ENCODE data around the gene RAB27B.

Gene RAB27B

DNA sequence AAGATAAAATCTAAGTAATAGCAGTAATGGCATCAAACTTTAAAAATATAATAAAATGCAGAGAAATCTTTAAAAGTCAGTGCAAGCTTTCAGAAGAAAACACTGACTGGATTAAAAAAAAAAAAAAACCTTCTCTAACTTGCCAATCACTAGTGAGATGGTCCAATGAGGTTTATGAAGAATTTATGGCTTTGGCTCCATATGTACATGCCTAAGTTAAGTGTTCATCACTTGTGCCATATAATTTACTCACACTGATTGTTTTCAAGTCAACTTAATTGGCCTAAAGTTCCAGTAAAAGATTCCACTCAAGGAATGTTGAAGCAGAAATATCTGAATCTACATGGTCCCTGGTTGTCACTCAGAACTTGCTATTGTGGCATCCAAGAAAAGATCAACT is 40.7 kb upstream of the RAB27B start:
- H3K27me3 ChIP-seq (ENCODE audit: insufficient read depth, low read length) = no peaks in the 10 kb centered on the region
- no peaks in the 10 kb centered on the region for H3F3A ChIP-seq (ENCODE audit: insufficient read depth, low read length)
- no peaks in the 10 kb centered on the region for H3K9me2 ChIP-seq (ENCODE audit: low read depth, low read length)
- no peak for TF ChIP-seq EZH2 (IDR thresholded peaks at IDR 0.05; ENCODE audit: borderline replicate concordance, low read length)
- TF ChIP-seq, protein P1, sequence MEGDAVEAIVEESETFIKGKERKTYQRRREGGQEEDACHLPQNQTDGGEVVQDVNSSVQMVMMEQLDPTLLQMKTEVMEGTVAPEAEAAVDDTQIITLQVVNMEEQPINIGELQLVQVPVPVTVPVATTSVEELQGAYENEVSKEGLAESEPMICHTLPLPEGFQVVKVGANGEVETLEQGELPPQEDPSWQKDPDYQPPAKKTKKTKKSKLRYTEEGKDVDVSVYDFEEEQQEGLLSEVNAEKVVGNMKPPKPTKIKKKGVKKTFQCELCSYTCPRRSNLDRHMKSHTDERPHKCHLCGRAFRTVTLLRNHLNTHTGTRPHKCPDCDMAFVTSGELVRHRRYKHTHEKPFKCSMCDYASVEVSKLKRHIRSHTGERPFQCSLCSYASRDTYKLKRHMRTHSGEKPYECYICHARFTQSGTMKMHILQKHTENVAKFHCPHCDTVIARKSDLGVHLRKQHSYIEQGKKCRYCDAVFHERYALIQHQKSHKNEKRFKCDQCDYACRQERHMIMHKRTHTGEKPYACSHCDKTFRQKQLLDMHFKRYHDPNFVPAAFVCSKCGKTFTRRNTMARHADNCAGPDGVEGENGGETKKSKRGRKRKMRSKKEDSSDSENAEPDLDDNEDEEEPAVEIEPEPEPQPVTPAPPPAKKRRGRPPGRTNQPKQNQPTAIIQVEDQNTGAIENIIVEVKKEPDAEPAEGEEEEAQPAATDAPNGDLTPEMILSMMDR (IDR thresholded peaks at IDR 0.05; ENCODE audit: low read length) = no peak
- no peaks in the 10 kb centered on the region for H3K36me3 ChIP-seq (ENCODE audit: insufficient read depth, low read length)
- no peak overlapping the region for H2AFZ ChIP-seq (ENCODE audit: low read length)
- no peak overlapping the region for H3K27ac ChIP-seq (ENCODE audit: low read depth, low read length, poor library complexity, severe bottlenecking)
- no peaks in the 10 kb centered on the region for H3K9me3 ChIP-seq (ENCODE audit: low read length)
- H3K79me2 ChIP-seq (ENCODE audit: insufficient read depth, low read length) = no peaks in the 10 kb centered on the region
- no peaks in the 10 kb centered on the region for H4K20me1 ChIP-seq (ENCODE audit: insufficient read depth, low read length)
- no peak overlapping the region for H3K4me2 ChIP-seq (ENCODE audit: low read length)
- H3K9ac ChIP-seq (ENCODE audit: low read length) = no peak overlapping the region
- H3K4me3 ChIP-seq (ENCODE audit: low read depth, low read length, poor library complexity, severe bottlenecking) = no peak overlapping the region
- H3K4me1 ChIP-seq (ENCODE audit: insufficient read depth, low read length, severe bottlenecking) = no peaks in the 10 kb centered on the region

DNA sequence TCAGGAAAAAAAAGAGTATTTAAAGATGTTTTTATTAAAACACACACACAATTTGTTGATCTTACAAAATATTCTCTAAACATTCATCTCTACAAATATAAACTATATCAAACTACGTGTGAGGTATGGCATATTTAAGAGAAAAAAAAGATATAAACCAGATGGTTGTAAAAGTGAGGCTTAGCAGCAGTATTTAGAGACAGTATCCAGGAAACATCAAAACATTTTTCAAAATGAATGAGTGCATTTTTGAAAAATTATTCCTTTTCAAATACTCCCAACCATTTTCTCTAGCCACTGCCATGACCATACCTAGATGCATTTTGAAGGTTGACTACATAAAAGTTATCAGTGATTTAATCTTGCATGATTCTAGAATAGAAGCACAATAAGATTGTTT is 38.2 kb upstream of the RAB27B start:
- H3K4me2 ChIP-seq (ENCODE audit: low read length) = no peak overlapping the region
- no peak overlapping the region for H2AFZ ChIP-seq (ENCODE audit: low read length)
- no peaks in the 10 kb centered on the region for H3K4me1 ChIP-seq (ENCODE audit: insufficient read depth, low read length, severe bottlenecking)
- no peak overlapping the region for H3K9ac ChIP-seq (ENCODE audit: low read length)
- no peaks in the 10 kb centered on the region for H3K36me3 ChIP-seq (ENCODE audit: insufficient read depth, low read length)
- TF ChIP-seq, protein P1 (IDR thresholded peaks at IDR 0.05; ENCODE audit: low read length) = no peak
- no peaks in the 10 kb centered on the region for H3K27me3 ChIP-seq (ENCODE audit: insufficient read depth, low read length)
- no peak overlapping the region for H3K27ac ChIP-seq (ENCODE audit: low read depth, low read length, poor library complexity, severe bottlenecking)
- H4K20me1 ChIP-seq (ENCODE audit: insufficient read depth, low read length) = no peaks in the 10 kb centered on the region
- H3K79me2 ChIP-seq (ENCODE audit: insufficient read depth, low read length) = no peaks in the 10 kb centered on the region
- H3K4me3 ChIP-seq (ENCODE audit: low read depth, low read length, poor library complexity, severe bottlenecking) = no peak overlapping the region
- H3K9me2 ChIP-seq (ENCODE audit: low read depth, low read length) = no peaks in the 10 kb centered on the region
- H3K9me3 ChIP-seq (ENCODE audit: low read length) = no peaks in the 10 kb centered on the region
- no peaks in the 10 kb centered on the region for H3F3A ChIP-seq (ENCODE audit: insufficient read depth, low read length)

DNA sequence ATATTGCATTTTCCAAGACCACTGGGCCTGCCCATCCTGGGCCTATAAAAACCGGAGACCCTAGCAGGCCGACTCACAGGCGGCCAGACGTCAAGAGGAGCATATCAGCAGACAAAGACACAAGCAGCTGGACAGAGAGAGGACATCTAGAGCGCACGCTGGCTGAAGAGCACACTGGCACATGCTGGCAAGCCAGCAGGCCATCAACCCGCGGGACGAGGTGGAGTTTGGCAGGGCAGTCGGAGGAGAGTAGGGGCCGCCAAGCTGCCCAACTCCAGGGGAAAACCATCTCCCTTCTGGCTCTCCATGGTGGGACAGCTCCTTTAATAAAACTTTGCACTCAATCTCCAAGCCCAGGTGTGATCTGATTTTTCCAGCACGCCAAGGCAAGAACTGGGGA is 36.6 kb upstream of the RAB27B start:
- Histone ChIP-seq H3K4me3 (ENCODE audit: low read depth, low read length, poor library complexity, severe bottlenecking) (no peak overlapping the region), H3K9me3 (ENCODE audit: low read length) (no peaks in the 10 kb centered on the region), H3K27ac (ENCODE audit: low read depth, low read length, poor library complexity, severe bottlenecking) (no peak overlapping the region), H2AFZ (ENCODE audit: low read length) (no peak overlapping the region), H4K20me1 (ENCODE audit: insufficient read depth, low read length) (no peaks in the 10 kb centered on the region), H3F3A (ENCODE audit: insufficient read depth, low read length) (no peaks in the 10 kb centered on the region), H3K27me3 (ENCODE audit: insufficient read depth, low read length) (no peaks in the 10 kb centered on the region), H3K9ac (ENCODE audit: low read length) (no peak overlapping the region), H3K79me2 (ENCODE audit: insufficient read depth, low read length) (no peaks in the 10 kb centered on the region), H3K4me2 (ENCODE audit: low read length) (no peak overlapping the region), H3K36me3 (ENCODE audit: insufficient read depth, low read length) (no peaks in the 10 kb centered on the region), H3K9me2 (ENCODE audit: low read depth, low read length) (no peaks in the 10 kb centered on the region), H3K4me1 (ENCODE audit: insufficient read depth, low read length, severe bottlenecking) (no peaks in the 10 kb centered on the region)
- TF ChIP-seq, protein P1 (IDR thresholded peaks at IDR 0.05; ENCODE audit: low read length) = no peak
- TF ChIP-seq EZH2 (IDR thresholded peaks at IDR 0.05; ENCODE audit: borderline replicate concordance, low read length) = no peak
